DLD1 (cell line): ENCODE data around the gene SEMA4A.
"Not testable (repeated sequence)": the region's sequence is repeated elsewhere in the genome, so short reads cannot be mapped to it uniquely, and the experiment has no call there.

Experiments used
- in situ Hi-C: cut with HindIII; loops from 2 replicates; pipeline ENCODE4 v1.10.0; 2017; ENCODE audit warnings: low sequenced_read_pairs

The SEMA4A gene

GRCh38 chr1:156155756-156156510 is 2.5 kb downstream of the SEMA4A start:
- in situ Hi-C loops, result no loop called here

- in situ Hi-C loops, result no loop called here
These were observed 4.1 kb downstream of the SEMA4A start for GRCh38 chr1:156157506-156157905.

- in situ Hi-C loops, result no loop called here
These were observed 4.6 kb downstream of the SEMA4A start for GRCh38 chr1:156157966-156158365.

- in situ Hi-C loops, result no loop called here
These were observed 6.8 kb downstream of the SEMA4A start for GRCh38 chr1:156160000-156160742.

- in situ Hi-C loops, result no loop called here
These were observed 7.4 kb downstream of the SEMA4A start for GRCh38 chr1:156160743-156161171.

GRCh38 chr1:156162430-156163037 is 9.1 kb downstream of the SEMA4A start:
- in situ Hi-C loops, result no loop called here

- in situ Hi-C loops, result no loop called here
These were observed 10.3 kb downstream of the SEMA4A start for GRCh38 chr1:156163712-156164111.

GRCh38 chr1:156164125-156164831 is 10.9 kb downstream of the SEMA4A start:
- in situ Hi-C loops, result no loop called here

- in situ Hi-C loops, result no loop called here
These were observed 11.7 kb downstream of the SEMA4A start for GRCh38 chr1:156165083-156165482.

- in situ Hi-C loops, result no loop called here
These were observed 14.2 kb downstream of the SEMA4A start for GRCh38 chr1:156167536-156167935.

GRCh38 chr1:156172696-156173470 is 19.5 kb downstream of the SEMA4A start:
- in situ Hi-C loops, result no loop called here

GRCh38 chr1:156176610-156177210 is 23.3 kb downstream of the SEMA4A start:
- in situ Hi-C loops, result no loop called here

- in situ Hi-C loops, result no loop called here
These were observed 24.7 kb downstream of the SEMA4A start for GRCh38 chr1:156177919-156178654.

GRCh38 chr1:156180471-156180870 is 27.1 kb downstream of the SEMA4A start:
- in situ Hi-C loops, result no loop called here

GRCh38 chr1:156181391-156181924 is 28.1 kb downstream of the SEMA4A start:
- in situ Hi-C loops, result not testable (repeated sequence)

GRCh38 chr1:156182010-156182779 is 28.8 kb downstream of the SEMA4A start:
- in situ Hi-C loops, result not testable (repeated sequence)

GRCh38 chr1:156186347-156187177 is 33.2 kb downstream of the SEMA4A start:
- in situ Hi-C loops, result not testable (repeated sequence)
